K562 (cell line): ENCODE measurements around the gene SLC43A2. TPM values are rescaled to one million over a fixed set of nuclear protein-coding genes. Genes with fewer than 3 reads are reported as not detected.

Experiments used
- ARID2 ChIP-seq: fragments of 450-650 bp; IDR thresholded peaks from 2 replicates; pipeline ENCODE4 v1.6.1; 2017; ENCODE audit warnings: antibody characterized with exemption, mild to moderate bottlenecking
- CTCF ChIP-seq, 3 experiments: IDR thresholded peaks in 2 of 3; conservative IDR thresholded peaks in 1 of 3; 2 replicates each; pipeline ENCODE4 v1.5.1; 2011 to 2012; ENCODE audit warnings: low read length in 3 of 3, mild to moderate bottlenecking in 3 of 3, control low read depth in 2 of 3, improper control_type of control experiment in 1 of 3, inconsistent platforms in 1 of 3, low read depth in 1 of 3, mixed read lengths in 1 of 3, moderate library complexity in 1 of 3; ENCODE audit not compliant: insufficient read depth in 2 of 3
- JUN ChIP-seq, 2 experiments: sonication (generic) in 1 of 2; formaldehyde crosslinking in 1 of 2; IDR thresholded peaks; 2 replicates each; pipeline versions ENCODE4 v1.6.1 to v1.8.0; 2012 to 2022; ENCODE audit warnings: borderline replicate concordance in 2 of 2, mild to moderate bottlenecking in 2 of 2, improper control_type of control experiment in 1 of 2, low read depth in 1 of 2, low read length in 1 of 2, missing genetic modification reagents in 1 of 2
- KHSRP ChIP-seq: fragments of 450-650 bp; IDR thresholded peaks from 2 replicates; pipeline ENCODE4 v1.6.1; 2017
- MAFK ChIP-seq: IDR thresholded peaks from 2 replicates; pipeline ENCODE4 v1.6.1; 2011; ENCODE audit warnings: low read length, improper control_type of control experiment
- MYC ChIP-seq, 2 experiments: fragments of 250-450 bp in 1 of 2; sonication (Bioruptor Pico) in 1 of 2; IDR thresholded peaks; 2 replicates each; pipeline versions ENCODE4 v1.5.1 to v1.6.1; 2012 to 2021; ENCODE audit warnings: low read depth in 2 of 2, borderline replicate concordance in 1 of 2, improper control_type of control experiment in 1 of 2, low read length in 1 of 2, mild to moderate bottlenecking in 1 of 2, moderate library complexity in 1 of 2
- NCOA4 ChIP-seq: fragments of 450-650 bp; IDR thresholded peaks from 2 replicates; pipeline ENCODE4 v1.6.1; 2018; ENCODE audit warnings: mild to moderate bottlenecking; ENCODE audit not compliant: partially characterized antibody
- PML ChIP-seq: IDR thresholded peaks from 2 replicates; pipeline ENCODE4 v1.6.1; 2012; ENCODE audit warnings: low read length, inconsistent platforms
- SETDB1 ChIP-seq: IDR thresholded peaks from one replicate; pipeline ENCODE4 v1.6.1; 2012; ENCODE audit warnings: low read length, control low read depth, inconsistent platforms
- SIRT6 ChIP-seq: IDR thresholded peaks from one replicate; pipeline ENCODE4 v1.6.1; 2012; ENCODE audit warnings: low read depth, mild to moderate bottlenecking, control low read depth, inconsistent platforms, low read length, moderate library complexity
- TBL1XR1 ChIP-seq, 2 experiments: IDR thresholded peaks; 2 replicates each; pipeline ENCODE4 v1.6.1; 2012; ENCODE audit warnings: improper control_type of control experiment in 2 of 2, low read length in 2 of 2, mild to moderate bottlenecking in 1 of 2
- ZBTB9 ChIP-seq: fragments of 450-650 bp; formaldehyde crosslinking; IDR thresholded peaks from 2 replicates; pipeline ENCODE4 v1.4.0; 2020; ENCODE audit warnings: mild to moderate bottlenecking, moderate library complexity
- ZNF699 ChIP-seq: fragments of 250-450 bp; sonication (Bioruptor Pico); IDR thresholded peaks from 2 replicates; pipeline ENCODE4 v1.8.0; 2021; ENCODE audit warnings: mild to moderate bottlenecking, moderate library complexity; ENCODE audit not compliant: insufficient replicate concordance
- polyA plus RNA-seq, 8 experiments: library from polyadenylated mRNA; depleted of rRNA in 4 of 8; stranded (reverse) in 5 of 8; unstranded in 3 of 8; fragments of >200 nt; fragmentation: Nextera tagmentation in 2 of 8; fragmentation: Illumina TruSeq in 1 of 8; extraction: Ambion mirVana in 2 of 8; extraction: Trizol in 1 of 8; gene quantifications; 2 replicates each; pipeline versions ENCODE4 v1.2.1 to v1.2.3, GENCODE V29; 2011 to 2014; ENCODE audit warnings: inconsistent platforms in 1 of 8, missing spikeins in 1 of 8
- total RNA-seq, 7 experiments: library from RNA; depleted of rRNA in 6 of 7; stranded (reverse); fragments of >200 nt in 6 of 7; fragmentation: Illumina TruSeq in 2 of 7; extraction: Trizol in 2 of 7; gene quantifications; 2 replicates each; pipeline versions ENCODE4 v1.2.1 to v1.2.3, GENCODE V29; 2011 to 2021; ENCODE audit warnings: low replicate concordance in 1 of 7
- TF ChIP-seq, protein P1 (sequence below), 2 experiments: fragments of 200-800 bp in 1 of 2; sonication (Bioruptor generic) in 1 of 2; sonication (generic) in 1 of 2; formaldehyde crosslinking in 1 of 2; IDR thresholded peaks in 1 of 2; conservative IDR thresholded peaks in 1 of 2; 2 replicates each; pipeline versions ENCODE4 v1.5.0 to v1.6.1; 2016 to 2020; ENCODE audit warnings: missing compliant biosample characterization in 1 of 2, missing genetic modification characterization in 1 of 2, missing genetic modification reagents in 1 of 2
- TF ChIP-seq, protein P2 (sequence below): sonication (generic); formaldehyde crosslinking; IDR thresholded peaks from 2 replicates; pipeline ENCODE4 v1.8.0; 2022; ENCODE audit warnings: missing genetic modification reagents, mild to moderate bottlenecking, borderline replicate concordance
- TF ChIP-seq, protein P3 (sequence below): IDR thresholded peaks from 2 replicates; pipeline ENCODE4 v1.6.1; 2011; ENCODE audit not compliant: insufficient read length; ENCODE audit errors: extremely low read depth

The SLC43A2 gene
- total and polyA plus RNA-seq, 9 of the 15 experiments (the other 6 are each of a cell fraction or from before 2014, with no cell fraction given): 0.03 to 10.2 (median 3.6) TPM

DNA sequence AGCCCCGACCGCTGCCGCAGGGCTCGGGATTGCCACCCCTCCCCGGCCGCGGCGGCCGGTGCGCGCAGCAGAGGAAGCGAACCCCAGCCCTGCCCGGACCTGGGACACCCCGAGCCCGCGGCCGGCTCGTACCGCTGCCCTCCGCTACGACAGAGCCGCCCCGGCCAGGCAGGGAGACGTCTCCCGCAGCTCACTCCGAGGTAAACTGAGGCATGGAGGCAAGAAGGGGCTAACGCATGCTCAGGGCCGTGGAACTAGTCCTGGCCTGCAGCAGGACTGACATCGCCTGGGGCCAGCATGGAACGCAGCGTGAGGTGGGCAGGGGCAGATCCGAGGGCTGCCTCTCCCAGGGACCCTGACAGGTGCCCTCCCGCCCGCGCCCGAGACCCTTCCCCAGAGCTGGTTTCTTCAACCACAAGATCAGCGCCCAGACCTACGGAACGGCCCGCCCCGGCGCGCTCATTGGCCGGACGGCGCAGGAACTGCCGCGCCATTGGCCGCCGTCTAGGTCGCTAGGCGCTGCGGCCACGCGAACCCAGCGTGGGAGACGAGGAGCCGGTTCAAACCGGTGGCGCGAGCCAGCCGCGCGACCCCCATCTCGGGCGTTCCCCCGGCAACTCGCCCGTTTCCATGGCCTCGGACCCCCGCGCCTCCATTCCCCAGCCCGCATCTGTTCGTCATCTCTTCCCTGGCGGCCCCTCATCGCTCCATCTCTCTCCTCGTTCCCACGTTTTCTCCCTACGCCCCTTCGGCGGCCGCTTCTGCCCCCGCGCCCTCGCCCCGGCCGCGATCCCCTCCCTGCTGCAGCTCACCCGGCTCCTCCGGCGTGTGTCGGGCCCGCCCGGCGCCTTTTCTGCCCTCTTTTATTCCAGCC, at the start of gene SLC43A2 (continued):
- TF ChIP-seq, protein P1, sequence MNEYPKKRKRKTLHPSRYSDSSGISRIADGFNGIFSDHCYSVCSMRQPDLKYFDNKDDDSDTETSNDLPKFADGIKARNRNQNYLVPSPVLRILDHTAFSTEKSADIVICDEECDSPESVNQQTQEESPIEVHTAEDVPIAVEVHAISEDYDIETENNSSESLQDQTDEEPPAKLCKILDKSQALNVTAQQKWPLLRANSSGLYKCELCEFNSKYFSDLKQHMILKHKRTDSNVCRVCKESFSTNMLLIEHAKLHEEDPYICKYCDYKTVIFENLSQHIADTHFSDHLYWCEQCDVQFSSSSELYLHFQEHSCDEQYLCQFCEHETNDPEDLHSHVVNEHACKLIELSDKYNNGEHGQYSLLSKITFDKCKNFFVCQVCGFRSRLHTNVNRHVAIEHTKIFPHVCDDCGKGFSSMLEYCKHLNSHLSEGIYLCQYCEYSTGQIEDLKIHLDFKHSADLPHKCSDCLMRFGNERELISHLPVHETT (CRISPR knock-in tag; conservative IDR thresholded peaks at IDR 0.05 in 1 of 2, IDR thresholded peaks at IDR 0.05 in 1 of 2): no peak; a peak in 1 of 4 replicates
- no peak for TF ChIP-seq ARID2
- TF ChIP-seq ZBTB9 (CRISPR knock-in tag): 0 out of 2 replicates have a peak, but pooled peaks have one; percentile 18
- TF ChIP-seq, protein P2, sequence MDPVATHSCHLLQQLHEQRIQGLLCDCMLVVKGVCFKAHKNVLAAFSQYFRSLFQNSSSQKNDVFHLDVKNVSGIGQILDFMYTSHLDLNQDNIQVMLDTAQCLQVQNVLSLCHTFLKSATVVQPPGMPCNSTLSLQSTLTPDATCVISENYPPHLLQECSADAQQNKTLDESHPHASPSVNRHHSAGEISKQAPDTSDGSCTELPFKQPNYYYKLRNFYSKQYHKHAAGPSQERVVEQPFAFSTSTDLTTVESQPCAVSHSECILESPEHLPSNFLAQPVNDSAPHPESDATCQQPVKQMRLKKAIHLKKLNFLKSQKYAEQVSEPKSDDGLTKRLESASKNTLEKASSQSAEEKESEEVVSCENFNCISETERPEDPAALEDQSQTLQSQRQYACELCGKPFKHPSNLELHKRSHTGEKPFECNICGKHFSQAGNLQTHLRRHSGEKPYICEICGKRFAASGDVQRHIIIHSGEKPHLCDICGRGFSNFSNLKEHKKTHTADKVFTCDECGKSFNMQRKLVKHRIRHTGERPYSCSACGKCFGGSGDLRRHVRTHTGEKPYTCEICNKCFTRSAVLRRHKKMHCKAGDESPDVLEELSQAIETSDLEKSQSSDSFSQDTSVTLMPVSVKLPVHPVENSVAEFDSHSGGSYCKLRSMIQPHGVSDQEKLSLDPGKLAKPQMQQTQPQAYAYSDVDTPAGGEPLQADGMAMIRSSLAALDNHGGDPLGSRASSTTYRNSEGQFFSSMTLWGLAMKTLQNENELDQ (CRISPR knock-in tag): no peak
- no peak for TF ChIP-seq CTCF (IDR thresholded peaks at IDR 0.05 in 2 of 3, conservative IDR thresholded peaks at IDR 0.05 in 1 of 3; ENCODE audit: insufficient read depth in 2 of 3, low read depth in 1 of 3, low read length in 3 of 3)
- TF ChIP-seq SIRT6: no peak
- no peak for TF ChIP-seq KHSRP
- TF ChIP-seq, protein P3, sequence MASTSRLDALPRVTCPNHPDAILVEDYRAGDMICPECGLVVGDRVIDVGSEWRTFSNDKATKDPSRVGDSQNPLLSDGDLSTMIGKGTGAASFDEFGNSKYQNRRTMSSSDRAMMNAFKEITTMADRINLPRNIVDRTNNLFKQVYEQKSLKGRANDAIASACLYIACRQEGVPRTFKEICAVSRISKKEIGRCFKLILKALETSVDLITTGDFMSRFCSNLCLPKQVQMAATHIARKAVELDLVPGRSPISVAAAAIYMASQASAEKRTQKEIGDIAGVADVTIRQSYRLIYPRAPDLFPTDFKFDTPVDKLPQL: no peak
- no peak for TF ChIP-seq SETDB1
- TF ChIP-seq TBL1XR1 (IDR thresholded peaks at IDR 0.05; ENCODE audit: low read length in 2 of 2): no peak
- TF ChIP-seq NCOA4: no peak
- no peak for TF ChIP-seq ZNF699 (CRISPR knock-in tag)
- TF ChIP-seq JUN (IDR thresholded peaks at IDR 0.05; ENCODE audit: borderline replicate concordance, low read depth, low read length): no peak
- no peak for TF ChIP-seq JUN (CRISPR knock-in tag; IDR thresholded peaks at IDR 0.05; ENCODE audit: borderline replicate concordance)
- peak; percentile 15; the same call in 1 of the 2 replicates for TF ChIP-seq MYC (IDR thresholded peaks at IDR 0.05; ENCODE audit: low read depth, low read length)
- TF ChIP-seq MYC (CRISPR knock-in tag; IDR thresholded peaks at IDR 0.05; ENCODE audit: borderline replicate concordance, low read depth): no peak
- TF ChIP-seq MAFK: no peak
- no peak for TF ChIP-seq PML
